Stomach (tissue), 4 donors: ENCODE measurements around the gene STAB1.

Experiments
- CTCF ChIP-seq, 7 experiments: fragments of 450-650 bp in 4 of 7; fragments of 200-600 bp in 3 of 7; sonication (generic) in 3 of 7; IDR thresholded peaks; one replicate each; pipeline ENCODE4 v1.5.1; 2016 to 2019; ENCODE audit warnings: antibody characterized with exemption in 7 of 7, control low read depth in 2 of 7, mild to moderate bottlenecking in 1 of 7
- POLR2AphosphoS5 ChIP-seq, 3 donors: sonication (generic); formaldehyde crosslinking; IDR thresholded peaks; one replicate each; pipeline ENCODE4 v1.6.1; 2016; ENCODE audit warnings: antibody characterized with exemption in 3 of 3

DNA sequence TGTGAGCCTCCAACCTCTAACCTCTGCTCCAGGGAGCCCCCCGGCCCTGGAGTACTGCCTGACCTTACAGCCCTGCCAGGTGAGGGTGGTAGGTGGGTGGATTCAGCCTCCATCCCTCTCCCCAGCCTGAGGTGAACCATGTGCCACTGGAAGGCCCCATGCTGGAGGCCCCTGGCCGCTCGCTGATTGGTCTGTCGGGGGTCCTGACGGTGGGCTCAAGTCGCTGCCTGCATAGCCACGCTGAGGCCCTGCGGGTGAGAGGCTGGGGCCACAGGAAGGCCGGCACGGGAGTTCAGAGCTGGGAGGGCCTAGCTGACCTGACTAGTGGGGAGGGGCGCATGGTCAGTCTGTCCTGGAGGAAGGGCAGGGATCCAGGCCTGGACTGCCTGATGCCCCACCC is 19.4 kb downstream of the STAB1 start:
- TF ChIP-seq POLR2AphosphoS5 (IDR thresholded peaks at IDR 0.05) (no peak), CTCF (IDR thresholded peaks at IDR 0.05) (no peak)
